Type B pancreatic cell (in vitro differentiated cells): Measurements from ENCODE around the gene ASIC3. TPM values are rescaled to one million over a fixed set of nuclear protein-coding genes. Genes with fewer than 3 reads are reported as not detected.

Experiments
- DNase-seq: peaks from one replicate; pipeline ENCODE4 v3.0.0; 2021; ENCODE audit warnings: mixed read lengths; ENCODE audit not compliant: unreplicated experiment; ENCODE audit errors: extremely low spot score
- H3K27ac Mint-ChIP-seq: 2 replicates; pipeline ENCODE4 v1.8.0; 2021; ENCODE audit warnings: mild to moderate bottlenecking, mixed read lengths
- H3K27me3 Mint-ChIP-seq: 2 replicates; pipeline ENCODE4 v1.8.0; 2021; ENCODE audit warnings: mixed read lengths
- H3K36me3 Mint-ChIP-seq: 2 replicates; pipeline ENCODE4 v1.8.0; 2021; ENCODE audit warnings: mixed read lengths
- H3K4me1 Mint-ChIP-seq: one replicate; pipeline ENCODE4 v1.8.0; 2021; ENCODE audit warnings: mixed read lengths; ENCODE audit not compliant: unreplicated experiment
- H3K4me3 Mint-ChIP-seq: 2 replicates; pipeline ENCODE4 v1.8.0; 2021; ENCODE audit warnings: mild to moderate bottlenecking, mixed read lengths
- H3K9me3 Mint-ChIP-seq: 2 replicates; pipeline ENCODE4 v1.8.0; 2021; ENCODE audit warnings: mixed read lengths
- CTCF ChIP-seq: fragments of 200-600 bp; sonication (generic); conservative IDR thresholded peaks from 2 replicates; pipeline ENCODE4 v1.5.0; 2021; ENCODE audit warnings: antibody characterized with exemption, mild to moderate bottlenecking
- long read RNA-seq: library from polyadenylated mRNA; unstranded; transcript quantifications from one replicate; pipeline ENCODE4 v2.0.0, GENCODE V29; 2020
- total RNA-seq: library from RNA; stranded (reverse); gene quantifications from 2 replicates; pipeline ENCODE4 v1.2.1, GENCODE V29; 2021; ENCODE audit warnings: low replicate concordance

Gene ASIC3
- total RNA-seq, result 2.2 and 4.4 TPM in 2 replicates
- long read RNA-seq, result 0 reads

GRCh38 chr7:151047976-151048815, at the start of gene ASIC3:
Gene ASIC3 (plus strand): TSS chr7:151048531. CDS start chr7:151048886, 355 bp downstream.
- peaks cover 5% of the 10 kb centered on the region for H3K4me1 Mint-ChIP-seq
- H3K27me3 Mint-ChIP-seq, result peaks cover 20% of the 10 kb centered on the region
- H3K36me3 Mint-ChIP-seq, result peaks cover 4% of the 10 kb centered on the region
- DNase-seq, result no peak
- H3K4me3 Mint-ChIP-seq, result no peak within 1 kb of the TSS
- TF ChIP-seq CTCF, result no peak
- no peaks in the 10 kb centered on the region for H3K9me3 Mint-ChIP-seq
- H3K27ac Mint-ChIP-seq, result no peak within 1 kb of the TSS

DNA sequence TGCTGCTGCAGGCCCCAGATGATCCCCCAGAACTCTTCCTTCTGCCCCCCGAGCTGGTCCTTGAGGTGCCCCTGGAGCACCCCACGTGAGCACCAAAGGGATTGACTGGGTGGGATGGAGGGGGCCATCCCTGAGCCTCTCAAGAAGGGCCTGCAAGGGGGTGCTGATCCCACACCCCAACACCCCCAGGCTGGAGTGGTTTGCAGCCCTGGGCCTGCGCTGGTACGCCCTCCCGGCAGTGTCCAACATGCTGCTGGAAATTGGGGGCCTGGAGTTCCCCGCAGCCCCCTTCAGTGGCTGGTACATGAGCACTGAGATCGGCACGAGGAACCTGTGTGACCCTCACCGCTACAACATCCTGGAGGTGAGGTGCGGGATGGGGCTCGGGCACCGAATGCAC, 49.3 kb upstream of the ASIC3 start:
- no peak for TF ChIP-seq CTCF
- Mint-ChIP-seq H3K36me3 (no peaks in the 10 kb centered on the region), H3K9me3 (no peaks in the 10 kb centered on the region), H3K27me3 (peaks cover 3% of the 10 kb centered on the region), H3K4me3 (no peak overlapping the region), H3K27ac (no peak overlapping the region), H3K4me1 (peaks cover 4% of the 10 kb centered on the region)
- DNase-seq, result no peak

DNA sequence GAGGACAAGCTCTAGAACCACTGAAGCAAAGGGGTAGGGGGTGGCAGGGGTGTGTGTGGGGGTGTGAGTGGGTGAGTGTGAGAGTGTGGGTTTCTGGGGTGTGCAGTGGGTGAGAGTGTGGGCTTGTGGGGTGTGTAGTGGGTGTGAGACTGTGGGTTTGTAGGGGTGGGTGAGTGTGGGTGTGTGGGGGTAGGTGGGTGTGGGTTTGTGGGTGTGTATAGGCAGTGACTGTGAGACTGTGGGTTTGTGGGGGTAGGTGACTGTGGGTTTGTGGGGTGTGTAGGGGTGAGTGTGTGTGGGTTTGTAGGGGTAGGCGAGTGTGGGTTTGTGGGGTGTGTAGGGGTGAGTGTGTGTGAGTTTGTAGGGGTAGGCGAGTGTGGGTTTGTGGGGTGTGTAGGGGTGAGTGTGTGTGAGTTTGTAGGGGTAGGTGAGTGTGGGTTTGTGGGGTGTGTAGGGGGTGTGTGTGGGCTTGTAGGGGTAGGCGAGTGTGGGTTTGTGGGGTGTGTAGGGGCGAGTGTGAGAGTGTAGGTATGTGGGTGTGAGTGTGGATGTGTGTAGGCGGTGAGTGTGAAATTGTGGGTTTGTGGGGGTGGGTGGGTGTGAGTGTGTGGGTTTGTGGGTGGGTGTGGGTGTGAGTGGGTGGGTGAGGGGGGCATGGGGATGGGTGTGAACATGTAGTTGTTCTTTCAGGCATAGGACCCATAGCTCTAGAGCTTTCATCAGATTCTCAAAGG, 48.7 kb upstream of the ASIC3 start:
- no peaks in the 10 kb centered on the region for H3K36me3 Mint-ChIP-seq
- H3K4me1 Mint-ChIP-seq, result peaks cover 4% of the 10 kb centered on the region
- H3K9me3 Mint-ChIP-seq, result no peaks in the 10 kb centered on the region
- H3K27ac Mint-ChIP-seq, result no peak overlapping the region
- no peak for TF ChIP-seq CTCF
- H3K27me3 Mint-ChIP-seq, result peaks cover 3% of the 10 kb centered on the region
- no peak for DNase-seq
- no peak overlapping the region for H3K4me3 Mint-ChIP-seq

GRCh38 chr7:151000897-151001495, 47.3 kb upstream of the ASIC3 start:
- H3K36me3 Mint-ChIP-seq, result no peaks in the 10 kb centered on the region
- no peak overlapping the region for H3K4me3 Mint-ChIP-seq
- H3K27ac Mint-ChIP-seq, result no peak overlapping the region
- no peak for TF ChIP-seq CTCF
- no peak for DNase-seq
- H3K27me3 Mint-ChIP-seq, result peaks cover 9% of the 10 kb centered on the region
- peaks cover 4% of the 10 kb centered on the region for H3K4me1 Mint-ChIP-seq
- H3K9me3 Mint-ChIP-seq, result no peaks in the 10 kb centered on the region

GRCh38 chr7:151001546-151001945, 46.8 kb upstream of the ASIC3 start:
- no peaks in the 10 kb centered on the region for H3K9me3 Mint-ChIP-seq

More at GRCh38 chr7:151001546-151001945, 46.8 kb upstream of the ASIC3 start:
- Mint-ChIP-seq H3K27me3 (peaks cover 11% of the 10 kb centered on the region), H3K36me3 (no peaks in the 10 kb centered on the region), H3K4me3 (no peak overlapping the region), H3K27ac (no peak overlapping the region), H3K4me1 (peaks cover 4% of the 10 kb centered on the region)
- DNase-seq, result no peak
- TF ChIP-seq CTCF, result no peak
